ENCODE results near the gene DPP6.
"Not testable (repeated sequence)": the region's sequence is repeated elsewhere in the genome, so short reads cannot be mapped to it uniquely, and the experiment has no call there.

Gene DPP6

DNA sequence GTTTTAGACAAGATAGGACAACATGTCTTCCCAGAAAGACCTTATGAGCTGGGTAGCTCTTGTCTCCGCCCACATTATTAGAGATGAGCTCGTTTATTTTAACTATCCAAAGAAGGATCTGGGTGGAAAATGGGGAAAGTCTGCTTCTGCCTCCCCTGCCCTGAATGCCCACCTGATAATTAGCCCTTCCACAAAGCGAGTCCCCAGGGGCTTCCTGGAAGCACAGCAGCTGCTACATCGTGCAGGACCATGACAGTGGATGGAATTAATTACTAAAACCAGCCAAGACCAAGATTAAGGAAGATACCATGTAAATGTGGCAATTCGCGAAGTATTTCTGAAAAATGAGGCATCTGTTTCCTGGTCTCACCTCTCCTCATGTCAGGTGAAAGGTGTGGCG, 576.4 kb downstream of the DPP6 start:
- DNase-seq, result no peak

- DNase-seq, result no peak
Observed at GRCh38 chr7:154631162-154631561, 579.0 kb downstream of the DPP6 start.

GRCh38 chr7:154633641-154634040, 581.4 kb downstream of the DPP6 start:
- no peak for DNase-seq

DNA sequence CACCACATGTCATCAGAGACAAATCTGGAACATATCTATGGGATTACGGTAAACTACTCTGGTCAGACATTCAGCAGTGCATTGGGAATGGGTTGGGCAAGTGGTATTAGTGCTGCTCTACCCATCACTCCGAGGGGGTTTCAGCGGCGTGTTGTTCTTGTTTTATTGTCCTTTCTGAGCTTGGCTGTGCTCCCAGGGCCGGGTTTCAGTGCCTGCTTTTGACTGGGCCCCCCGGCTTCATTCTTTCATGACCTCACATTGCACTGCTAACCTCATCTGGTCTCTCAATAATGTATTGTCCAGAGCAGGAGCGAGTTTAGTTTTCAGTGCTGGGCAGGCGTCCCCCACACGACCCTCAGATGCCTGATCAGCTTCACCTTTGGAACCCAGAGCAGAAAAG, 586.1 kb downstream of the DPP6 start:
- no peak for DNase-seq

GRCh38 chr7:154640266-154640865, 588.2 kb downstream of the DPP6 start:
- DNase-seq, result no peak

- no peak for DNase-seq
Observed at GRCh38 chr7:154640917-154641316, 588.7 kb downstream of the DPP6 start.

- DNase-seq, result no peak
Observed at GRCh38 chr7:154644366-154644765, 592.2 kb downstream of the DPP6 start.

DNA sequence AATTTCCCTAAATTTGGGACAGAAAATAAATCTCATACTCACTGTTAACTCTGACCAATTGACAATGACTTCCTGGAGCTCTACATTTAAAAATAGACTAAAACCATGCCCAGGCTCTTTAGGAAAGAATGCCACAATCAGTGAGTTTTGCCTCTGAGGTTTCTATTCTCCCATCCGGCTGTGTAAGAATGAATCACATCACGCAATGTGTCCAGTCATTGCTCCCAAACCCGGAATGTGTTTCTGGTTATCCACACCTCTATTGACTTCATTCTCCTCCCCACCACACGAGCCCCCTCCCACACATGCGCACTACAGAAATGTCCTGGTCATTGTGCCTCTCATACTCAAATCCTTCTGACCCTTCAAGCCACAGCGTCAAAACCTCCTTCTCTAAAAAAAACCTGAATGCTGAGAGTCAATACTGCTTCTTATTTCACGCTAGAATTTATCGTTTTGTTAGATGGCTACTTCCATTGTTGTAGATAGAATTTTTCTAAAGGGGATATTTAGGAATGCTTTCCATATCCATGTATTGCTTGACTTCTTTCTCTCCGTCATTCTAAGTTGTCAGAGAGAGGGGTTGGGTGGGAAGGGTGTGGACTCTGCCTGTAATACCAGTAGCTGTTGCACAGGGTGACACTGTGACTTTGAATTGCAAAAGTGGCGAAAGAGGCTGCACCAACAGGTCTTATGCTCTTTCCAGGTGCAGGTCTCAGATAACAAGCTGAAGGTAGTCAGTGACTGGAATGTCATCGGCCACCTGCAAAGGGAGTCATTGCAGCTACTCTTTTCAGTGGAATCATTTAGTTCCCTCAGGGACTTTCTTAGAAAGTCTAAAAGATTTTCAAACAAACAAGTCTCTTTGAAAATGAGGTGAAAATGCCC, 594.2 kb downstream of the DPP6 start:
- DNase-seq, result no peak

- DNase-seq, result no peak
Observed at GRCh38 chr7:154647625-154648024, 595.4 kb downstream of the DPP6 start.

DNA sequence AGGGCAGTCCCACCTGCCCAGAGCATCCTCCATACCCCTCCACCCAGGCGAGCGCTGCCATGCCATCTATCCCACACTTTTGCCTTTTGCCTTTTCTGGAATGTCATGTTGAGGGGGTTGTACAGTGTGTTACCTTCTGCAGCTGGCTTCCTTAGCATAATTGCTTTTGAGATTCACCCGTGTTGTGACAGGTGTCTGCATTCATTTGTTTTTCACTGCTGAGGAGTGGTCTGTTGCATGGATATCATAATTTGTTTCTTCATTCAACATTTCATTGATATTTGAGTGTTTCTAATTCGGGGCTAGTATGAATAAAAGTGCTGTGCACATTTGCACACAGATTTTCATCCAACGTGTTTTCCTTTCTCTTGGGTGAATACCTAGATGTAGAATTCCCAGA, 596.8 kb downstream of the DPP6 start:
- DNase-seq, result no peak

GRCh38 chr7:154649434-154649833, 597.2 kb downstream of the DPP6 start:
- DNase-seq, result no peak

GRCh38 chr7:154650275-154650674, 598.1 kb downstream of the DPP6 start:
- DNase-seq, result no peak

DNA sequence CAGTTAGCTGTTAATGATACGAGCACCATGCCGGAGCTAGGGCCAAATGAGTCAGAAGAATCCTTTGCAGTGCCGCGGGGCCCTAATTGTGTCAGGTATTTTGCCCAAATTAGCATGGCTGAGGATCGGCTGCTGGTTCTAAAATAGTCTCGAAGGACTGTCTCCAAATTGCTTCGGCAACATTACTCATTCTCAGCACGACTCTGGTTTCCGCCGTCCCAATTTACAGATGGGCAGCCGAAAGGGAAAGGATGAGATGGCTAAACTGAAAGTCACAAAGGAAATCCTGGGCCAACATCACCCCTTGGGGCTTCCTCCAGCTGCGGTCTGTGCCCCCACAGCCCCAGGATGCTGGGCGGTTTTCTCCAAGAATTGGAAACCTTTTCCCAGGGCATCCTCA, 599.3 kb downstream of the DPP6 start:
- DNase-seq, result no peak

- no peak for DNase-seq
Observed at GRCh38 chr7:154652564-154652963, 600.4 kb downstream of the DPP6 start.

DNA sequence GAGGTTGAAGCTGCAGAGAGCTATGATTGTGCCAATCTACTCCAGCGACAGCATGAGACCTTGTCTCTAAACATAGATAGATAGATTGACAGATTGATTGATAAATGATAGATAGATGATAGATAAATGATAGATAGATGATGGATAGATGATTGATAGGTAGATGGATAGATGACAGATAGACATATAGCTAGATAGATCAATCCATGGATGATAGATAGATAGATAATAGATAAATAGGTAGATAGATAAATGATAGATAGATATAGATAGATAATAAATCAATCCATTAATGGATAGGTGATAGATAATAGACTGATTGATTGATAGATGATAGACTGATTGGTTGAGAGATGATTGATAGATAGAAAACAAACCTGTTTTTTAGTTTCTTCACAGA, 601.1 kb downstream of the DPP6 start:
- no peak for DNase-seq

DNA sequence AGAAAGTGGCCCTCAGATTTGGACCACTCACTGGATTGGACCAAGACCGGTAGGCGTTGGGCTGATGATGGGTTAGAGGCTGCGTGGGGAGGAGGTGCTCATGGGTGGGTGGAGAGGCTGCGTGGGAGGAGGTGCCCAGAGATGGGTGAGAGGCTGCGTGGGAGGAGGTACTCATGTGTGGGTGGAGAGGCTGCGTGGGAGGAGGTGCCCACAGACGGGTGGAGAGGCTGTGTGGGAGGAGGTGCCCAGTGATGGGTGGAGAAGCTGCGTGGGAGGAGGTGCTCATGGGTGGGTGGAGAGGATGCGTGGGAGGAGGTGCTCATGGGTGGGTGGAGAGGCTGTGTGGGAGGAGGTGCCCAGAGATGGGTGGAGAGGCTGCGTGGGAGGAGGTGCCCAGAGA, 604.4 kb downstream of the DPP6 start:
- DNase-seq, result no peak

DNA sequence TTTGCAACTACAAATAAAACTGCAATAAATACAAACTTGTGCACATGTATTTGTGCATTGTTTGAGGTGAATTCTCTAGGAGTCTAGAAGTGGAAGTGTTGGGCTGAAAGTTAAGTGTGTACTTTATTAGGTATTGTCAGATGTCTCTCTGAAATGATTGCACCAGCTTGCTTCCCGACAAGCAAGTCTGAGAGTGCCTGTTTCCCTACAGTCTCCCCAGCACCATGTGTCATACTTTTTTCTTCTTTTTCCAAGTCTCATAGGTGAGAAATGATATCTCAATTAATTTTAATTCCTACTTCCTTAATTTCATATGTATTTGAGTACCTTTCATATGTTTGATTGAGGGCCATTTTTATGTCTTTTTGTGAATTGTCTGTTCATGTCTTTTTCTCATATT, 614.6 kb downstream of the DPP6 start:
- no peak for DNase-seq

- DNase-seq, result peak; percentile 91
Observed at GRCh38 chr7:154672659-154673415, 620.6 kb downstream of the DPP6 start.

- no peak for DNase-seq
Observed at GRCh38 chr7:154674191-154674590, 622.0 kb downstream of the DPP6 start.

GRCh38 chr7:154675560-154675959, 623.4 kb downstream of the DPP6 start:
- no peak for DNase-seq

GRCh38 chr7:154676033-154676421, 623.8 kb downstream of the DPP6 start:
- not testable (repeated sequence) for DNase-seq

DNA sequence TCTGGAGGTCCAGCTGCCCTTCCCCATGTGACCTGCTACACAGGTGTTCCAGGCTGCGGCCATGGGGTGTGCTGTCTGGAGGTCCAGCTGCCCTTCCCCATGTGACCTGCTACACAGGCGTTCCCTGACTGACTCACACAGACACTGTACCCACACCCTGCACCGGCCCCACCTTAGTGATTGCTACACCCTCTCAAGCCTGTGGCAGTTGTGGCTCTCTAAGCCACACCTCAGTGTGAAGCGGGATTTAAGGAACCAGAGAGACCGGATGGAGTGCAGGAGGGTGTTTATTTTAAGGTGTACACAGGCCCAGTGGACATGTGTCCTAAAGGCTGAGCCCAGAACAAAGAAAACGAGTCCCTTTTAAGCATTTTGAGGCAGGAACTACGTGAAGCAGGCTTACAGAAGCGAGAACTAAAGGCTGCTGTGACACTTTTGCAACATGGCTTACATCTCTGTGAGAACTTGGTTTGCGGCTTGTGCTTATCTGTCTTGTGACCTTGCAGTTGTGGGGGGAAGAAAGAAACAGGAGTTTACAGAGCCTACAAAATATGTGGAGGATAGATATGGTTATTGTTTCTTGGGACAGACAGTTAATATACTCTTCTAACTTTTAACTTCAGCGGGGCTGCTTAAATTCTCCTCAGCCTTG, 624.4 kb downstream of the DPP6 start:
- no peak for DNase-seq

DNA sequence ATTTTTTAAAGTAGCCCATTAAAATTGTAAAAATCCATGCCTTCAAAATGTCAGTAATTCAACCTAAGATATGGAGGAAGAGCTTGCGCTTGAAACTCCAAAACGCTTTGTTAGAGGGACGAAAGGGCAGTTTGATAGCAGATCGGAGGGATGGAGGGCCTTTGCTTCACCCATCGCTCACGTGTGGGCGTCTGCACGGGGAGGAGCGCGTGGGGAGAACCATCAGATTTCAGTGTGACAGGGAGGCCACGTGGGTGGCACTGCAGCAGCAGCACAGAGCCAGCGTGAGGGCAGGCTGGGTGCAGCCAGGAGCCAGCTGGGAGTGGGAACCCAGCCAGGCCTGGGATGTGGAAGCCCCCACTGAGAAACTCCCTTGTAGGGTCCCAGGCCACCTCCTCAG, 625.3 kb downstream of the DPP6 start:
- no peak for DNase-seq

All from NCI-H1436 treated with DMSO at 0.1 percent for 48 hours (cell line).